IMR-90 (cell line): ENCODE measurements around the gene LYSMD3. TPM values are rescaled to one million over a fixed set of nuclear protein-coding genes. Genes with fewer than 3 reads are reported as not detected.

Source experiments
- ATAC-seq: fragments of 200-7000 bp; cut with Tn5 transposase; 2 replicates; pipeline ENCODE4 v1.9.1; 2020; ENCODE audit warnings: low read depth, mild to moderate bottlenecking, moderate library complexity
- BruUV-seq: library from RNA; stranded (reverse); fragments of 400-500 nt; replicated peaks from 2 replicates; lab custom pipeline; 2021; lab: Mats Ljungman, UMichigan
- CTCF ChIA-PET: fragments of 300-600 bp; formaldehyde crosslinking; extraction: SDS; loops from one replicate; lab custom pipeline; 2021; ENCODE audit warnings: antibody characterized with exemption; lab: Yijun Ruan, JAX
- POLR2A ChIA-PET: fragments of 300-600 bp; sonication (Branson Sonifier 250); formaldehyde crosslinking; loops from one replicate; lab custom pipeline; 2022; ENCODE audit warnings: antibody characterized with exemption; ENCODE audit not compliant: unreplicated experiment; lab: Charles Lee
- DNase-seq: peaks from one replicate; pipeline ENCODE4 v3.0.0; 2013
- H2AFZ ChIP-seq: replicated peaks from 2 replicates; pipeline ENCODE3; 2013; ENCODE audit warnings: low read length, mild to moderate bottlenecking; ENCODE audit not compliant: poor library complexity
- H2AK5ac ChIP-seq: 2 replicates; pipeline ENCODE4 v1.6.1; 2013; ENCODE audit warnings: low read depth, low read length, inconsistent platforms
- H2AK9ac ChIP-seq: replicated peaks from 2 replicates; pipeline ENCODE3; 2013; ENCODE audit warnings: mild to moderate bottlenecking, low read depth, low read length, moderate library complexity; ENCODE audit not compliant: poor library complexity
- H2BK120ac ChIP-seq: 2 replicates; pipeline ENCODE4 v1.6.1; 2013; ENCODE audit warnings: low read depth, low read length, inconsistent platforms
- H2BK15ac ChIP-seq: 3 replicates; pipeline ENCODE4 v1.6.1; 2013; ENCODE audit warnings: low read depth, low read length, inconsistent platforms
- H2BK20ac ChIP-seq: 2 replicates; pipeline ENCODE4 v1.6.1; 2013; ENCODE audit warnings: low read depth, mild to moderate bottlenecking, inconsistent platforms, low read length, moderate library complexity
- H2BK5ac ChIP-seq: 2 replicates; pipeline ENCODE4 v1.6.1; 2013; ENCODE audit warnings: mild to moderate bottlenecking, low read depth, low read length, inconsistent platforms; ENCODE audit not compliant: poor library complexity, severe bottlenecking
- H3K14ac ChIP-seq: replicated peaks from 2 replicates; pipeline ENCODE4 v1.6.1; 2013; ENCODE audit warnings: low read depth, low read length, inconsistent platforms
- H3K18ac ChIP-seq: 2 replicates; pipeline ENCODE4 v1.6.1; 2013; ENCODE audit warnings: low read depth, low read length, control low read depth
- H3K23ac ChIP-seq: 2 replicates; pipeline ENCODE4 v1.6.1; 2013; ENCODE audit warnings: low read depth, low read length, inconsistent platforms
- H3K27ac ChIP-seq: 2 replicates; pipeline ENCODE4 v1.5.1; 2013; ENCODE audit warnings: mild to moderate bottlenecking, control low read depth, low read length; ENCODE audit not compliant: insufficient read depth
- H3K27me3 ChIP-seq: 2 replicates; pipeline ENCODE4 v1.6.1; 2013; ENCODE audit warnings: low read length; ENCODE audit not compliant: control insufficient read depth, insufficient read depth
- H3K36me3 ChIP-seq: 2 replicates; pipeline ENCODE4 v1.6.1; 2013; ENCODE audit warnings: low read length, mixed read lengths; ENCODE audit not compliant: control insufficient read depth, insufficient read depth
- H3K4ac ChIP-seq: 2 replicates; pipeline ENCODE4 v1.6.1; 2013; ENCODE audit warnings: low read depth, low read length, inconsistent platforms
- H3K4me1 ChIP-seq: 2 replicates; pipeline ENCODE4 v1.6.1; 2013; ENCODE audit warnings: low read length, mixed read lengths; ENCODE audit not compliant: control insufficient read depth, insufficient read depth
- H3K4me2 ChIP-seq: 2 replicates; pipeline ENCODE4 v1.6.1; 2013; ENCODE audit warnings: low read depth, mild to moderate bottlenecking, control low read depth, low read length, moderate library complexity
- H3K4me3 ChIP-seq: 2 replicates; pipeline ENCODE4 v1.5.1; 2013; ENCODE audit warnings: low read depth, mild to moderate bottlenecking, control low read depth, low read length, moderate library complexity; ENCODE audit not compliant: insufficient read depth
- H3K56ac ChIP-seq: 2 replicates; pipeline ENCODE4 v1.6.1; 2013; ENCODE audit warnings: low read length, inconsistent platforms; ENCODE audit not compliant: insufficient read depth; ENCODE audit errors: extremely low read depth
- H3K79me1 ChIP-seq, 2 experiments: 2 replicates each; pipeline ENCODE4 v1.6.1; 2013; ENCODE audit warnings: low read length in 2 of 2, inconsistent platforms in 1 of 2, low read depth in 1 of 2
- H3K9ac ChIP-seq: 2 replicates; pipeline ENCODE4 v1.6.1; 2013; ENCODE audit warnings: low read depth, low read length, control low read depth
- H3K9me1 ChIP-seq: 2 replicates; pipeline ENCODE4 v1.6.1; 2013; ENCODE audit warnings: low read length, inconsistent platforms; ENCODE audit not compliant: insufficient read depth
- H3K9me3 ChIP-seq: 2 replicates; pipeline ENCODE4 v1.6.1; 2013; ENCODE audit warnings: low read length; ENCODE audit not compliant: control insufficient read depth, insufficient read depth
- H4K20me1 ChIP-seq: 2 replicates; pipeline ENCODE4 v1.6.1; 2013; ENCODE audit warnings: low read length, inconsistent platforms; ENCODE audit not compliant: insufficient read depth
- H4K5ac ChIP-seq: 2 replicates; pipeline ENCODE4 v1.6.1; 2013; ENCODE audit warnings: mild to moderate bottlenecking, low read depth, low read length, control low read depth
- H4K8ac ChIP-seq, 2 experiments: 2 replicates each; pipeline ENCODE4 v1.6.1; 2013; ENCODE audit warnings: low read depth in 2 of 2, low read length in 2 of 2, control low read depth in 1 of 2, inconsistent platforms in 1 of 2
- H4K91ac ChIP-seq: 2 replicates; pipeline ENCODE4 v1.6.1; 2013; ENCODE audit warnings: low read depth, low read length, inconsistent platforms; ENCODE audit not compliant: insufficient read depth
- BHLHE40 ChIP-seq: fragments of 150-350 bp; IDR thresholded peaks from 2 replicates; pipeline ENCODE4 v1.6.1; 2016; ENCODE audit warnings: mild to moderate bottlenecking, low read depth, low read length
- CEBPB ChIP-seq: IDR thresholded peaks from 2 replicates; pipeline ENCODE4 v1.6.1; 2012; ENCODE audit warnings: low read depth, low read length, improper control_type of control experiment
- MAFK ChIP-seq: IDR thresholded peaks from 2 replicates; pipeline ENCODE4 v1.6.1; 2012; ENCODE audit warnings: low read depth, low read length, improper control_type of control experiment
- NFE2L2 ChIP-seq: fragments of 150-350 bp; IDR thresholded peaks from 2 replicates; pipeline ENCODE4 v1.6.1; 2016; ENCODE audit warnings: low read depth, mild to moderate bottlenecking, low read length
- POLR2A ChIP-seq: IDR thresholded peaks from 2 replicates; pipeline ENCODE4 v1.6.1; 2012; ENCODE audit warnings: mild to moderate bottlenecking, low read depth, low read length
- RAD21 ChIP-seq: IDR thresholded peaks from 2 replicates; pipeline ENCODE4 v1.6.1; 2012; ENCODE audit warnings: low read length, improper control_type of control experiment
- RCOR1 ChIP-seq: IDR thresholded peaks from 2 replicates; pipeline ENCODE4 v1.6.1; 2012; ENCODE audit warnings: mild to moderate bottlenecking, low read length, improper control_type of control experiment; ENCODE audit not compliant: insufficient replicate concordance
- RFX5 ChIP-seq: IDR thresholded peaks from 2 replicates; pipeline ENCODE4 v1.8.0; 2012; ENCODE audit warnings: low read depth, mild to moderate bottlenecking, low read length, moderate library complexity
- WGBS, 2 experiments: methylation state at CpG; one replicate each; pipeline versions ENCODE4 v1.1.5 to v1.1.7; 2013; ENCODE audit warnings: missing lambda C conversion rate in 2 of 2; ENCODE audit not compliant: insufficient read length in 1 of 2; ENCODE audit errors: extremely low coverage in 2 of 2; 5-methylcytosine and 5-hydroxymethylcytosine counted together
- dilution Hi-C: fragments of 300-500 bp; cut with HindIII; formaldehyde crosslinking; loops from one replicate; pipeline ENCODE4 v1.14.3; 2018; ENCODE audit warnings: low sequenced_read_pairs; ENCODE audit not compliant: unreplicated experiment
- in situ Hi-C: fragments of 300-500 bp; cut with MboI; formaldehyde crosslinking; loops from 3 replicates; pipeline ENCODE4 v1.14.3; 2019; ENCODE audit warnings: low sequenced_read_pairs, inconsistent platforms, mixed read lengths
- intact Hi-C: fragments of 100-400 bp; cut with micrococcal nuclease; formaldehyde crosslinking; loops from 2 replicates; pipeline ENCODE4 v1.10.0; 2022
- polyA plus RNA-seq, 3 experiments: library from polyadenylated mRNA; depleted of rRNA; stranded (reverse); fragments of >200 nt; gene quantifications; 2 replicates each; pipeline ENCODE4 v1.2.3, GENCODE V29; 2012; ENCODE audit warnings: low replicate concordance in 1 of 3
- total RNA-seq: library from RNA; depleted of rRNA; stranded (reverse); fragments of >200 nt; gene quantifications from 2 replicates; pipeline ENCODE4 v1.2.3, GENCODE V29; 2012
- TF ChIP-seq, protein P1 (sequence below): fragments of 150-350 bp; IDR thresholded peaks from 2 replicates; pipeline ENCODE4 v1.6.1; 2017; ENCODE audit warnings: mild to moderate bottlenecking, antibody characterized with exemption, low read length, low read depth

The LYSMD3 gene
- total and polyA plus RNA-seq, 2 of the 4 experiments (the other 2 are of a cell fraction): 10.2 to 21.1 TPM

DNA sequence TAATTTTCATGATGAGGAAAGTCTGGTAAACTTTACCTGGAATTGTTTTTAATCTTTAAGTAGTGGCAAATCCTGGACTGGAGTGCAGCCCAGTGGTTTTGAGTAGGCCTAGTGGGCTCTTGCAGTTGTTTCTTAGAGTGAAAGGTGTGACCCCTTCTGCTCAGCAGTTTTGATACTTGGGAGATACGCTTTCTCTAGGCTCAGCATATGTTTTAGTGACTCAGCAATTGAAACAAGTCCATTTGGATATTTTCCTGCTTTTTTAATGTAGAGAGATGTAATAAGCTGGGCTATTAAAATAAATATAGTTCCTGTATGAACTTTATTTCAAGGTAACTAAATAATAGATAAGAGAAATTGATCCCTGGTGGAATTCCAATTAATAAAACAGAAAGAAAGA lies 48.7 kb downstream of the LYSMD3 start:
- H2BK20ac ChIP-seq: no peak overlapping the region
- H2BK5ac ChIP-seq: no peak overlapping the region
- no peak overlapping the region for H3K4me2 ChIP-seq
- H4K8ac ChIP-seq: no peak overlapping the region
- ATAC-seq (no peak), DNase-seq (peak; percentile 47)
- no peak overlapping the region for H3K18ac ChIP-seq
- H3K9ac ChIP-seq: no peak overlapping the region
- no peak overlapping the region for H2BK120ac ChIP-seq
- ChIA-PET POLR2A (no interaction called here), CTCF (no interaction called here)
- no peak overlapping the region for H3K14ac ChIP-seq
- no peak overlapping the region for H3K4ac ChIP-seq
- no peaks in the 10 kb centered on the region for H3K36me3 ChIP-seq
- no peak overlapping the region for H2AK5ac ChIP-seq
- TF ChIP-seq RCOR1 (no peak), POLR2A (no peak), RFX5 (no peak), NFE2L2 (peak; percentile 52; the same call in 1 of the 2 replicates), BHLHE40 (no peak), RAD21 (no peak), CEBPB (no peak), MAFK (peak; percentile 44; the same call in 1 of the 2 replicates)
- TF ChIP-seq, protein P1, sequence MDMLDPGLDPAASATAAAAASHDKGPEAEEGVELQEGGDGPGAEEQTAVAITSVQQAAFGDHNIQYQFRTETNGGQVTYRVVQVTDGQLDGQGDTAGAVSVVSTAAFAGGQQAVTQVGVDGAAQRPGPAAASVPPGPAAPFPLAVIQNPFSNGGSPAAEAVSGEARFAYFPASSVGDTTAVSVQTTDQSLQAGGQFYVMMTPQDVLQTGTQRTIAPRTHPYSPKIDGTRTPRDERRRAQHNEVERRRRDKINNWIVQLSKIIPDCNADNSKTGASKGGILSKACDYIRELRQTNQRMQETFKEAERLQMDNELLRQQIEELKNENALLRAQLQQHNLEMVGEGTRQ: no peak
- no peak overlapping the region for H3K56ac ChIP-seq
- intact Hi-C loops: no loop called here
- no peaks in the 10 kb centered on the region for H4K20me1 ChIP-seq
- no peak overlapping the region for H3K4me3 ChIP-seq
- H3K9me1 ChIP-seq: peaks cover 2% of the 10 kb centered on the region; the same call in 1 of the 2 replicates
- H4K91ac ChIP-seq: no peak overlapping the region
- H3K79me1 ChIP-seq: peaks cover 0 to 2% of the 10 kb centered on the region in 2 experiments; a peak in 1 of 4 replicates
- H2BK15ac ChIP-seq: no peak overlapping the region
- no peak overlapping the region for H3K27ac ChIP-seq
- H2AK9ac ChIP-seq: no peak overlapping the region
- no CpG with 5 or more reads among the region's 1 CpG for WGBS, 2 experiments
- dilution Hi-C loops: no loop called here
- no TSS peak for BruUV-seq
- H3K4me1 ChIP-seq: peaks cover 3% of the 10 kb centered on the region; the same call in 1 of the 2 replicates
- H3K27me3 ChIP-seq: no peaks in the 10 kb centered on the region
- no peak overlapping the region for H3K23ac ChIP-seq
- no peak overlapping the region for H2AFZ ChIP-seq
- no peak overlapping the region for H4K5ac ChIP-seq
- in situ Hi-C loops: no loop called here
- no peaks in the 10 kb centered on the region for H3K9me3 ChIP-seq
